ENCODE results near the gene NOC3L. TPM values are rescaled to one million over a fixed set of nuclear protein-coding genes. Genes with fewer than 3 reads are reported as not detected.

The NOC3L gene
- total and polyA plus RNA-seq, 10 of the 15 experiments (the other 5 are each of a cell fraction or from before 2014, with no cell fraction given), result 27.8 to 51.4 (median 40.5) TPM

GRCh38 chr10:94288361-94289101, 74.2 kb downstream of the NOC3L start:
- POLR2A ChIA-PET, result no interaction called here
- CTCF ChIA-PET, result interaction anchor here (1.1 to 2.9 kb wide), 2 partner anchors 14 to 155 kb away, joined by 3 to 11 read pairs; no protein-coding TSS in a partner anchor
- Histone ChIP-seq H3K9me3 (replicated peaks; ENCODE audit: control insufficient read depth, insufficient read depth, low read length) (no peaks in the 10 kb centered on the region), H3K9ac (ENCODE audit: control insufficient read depth, insufficient read depth, low read length) (no peak overlapping the region), H3K4me1 (ENCODE audit: control insufficient read depth, insufficient read depth, low read length) (no peaks in the 10 kb centered on the region), H3K27me3 (replicated peaks in 1 of 2; ENCODE audit: control insufficient read depth in 2 of 2, insufficient read depth in 2 of 2, low read length in 1 of 2) (no peaks in the 10 kb centered on the region), H3K27ac (ENCODE audit: control insufficient read depth, insufficient read depth) (no peak overlapping the region), H3K36me3 (ENCODE audit: control insufficient read depth in 2 of 2, insufficient read depth in 2 of 2, low read length in 1 of 2) (no peaks in the 10 kb centered on the region), H3K4me2 (ENCODE audit: control insufficient read depth, insufficient read depth) (no peak overlapping the region), H3K4me3 (no peak overlapping the region), H2AFZ (ENCODE audit: control insufficient read depth, low read depth, low read length) (no peak overlapping the region), H3K79me2 (ENCODE audit: control insufficient read depth, insufficient read depth, low read length) (no peaks in the 10 kb centered on the region), H4K20me1 (ENCODE audit: control insufficient read depth, insufficient read depth) (no peaks in the 10 kb centered on the region)
- TF ChIP-seq SMARCA5 (IDR thresholded peaks at IDR 0.05), result no peak
- TF ChIP-seq TCF12 (IDR thresholded peaks at IDR 0.05; ENCODE audit: low read depth, low read length), result no peak
- TF ChIP-seq NR2C2 (IDR thresholded peaks at IDR 0.05; ENCODE audit: borderline replicate concordance, control insufficient read depth, insufficient read length, low read depth), result no peak
- no peak for TF ChIP-seq SPI1 (IDR thresholded peaks at IDR 0.05; ENCODE audit: borderline replicate concordance, insufficient read depth, low read depth, low read length)
- no peak for TF ChIP-seq NFYB (IDR thresholded peaks at IDR 0.05; ENCODE audit: insufficient read depth, low read depth, low read length)
- no peak for TF ChIP-seq BHLHE40 (IDR thresholded peaks at IDR 0.05; ENCODE audit: borderline replicate concordance in 1 of 2, low read depth in 2 of 2, low read length in 1 of 2)
- TF ChIP-seq ZSCAN29 (IDR thresholded peaks at IDR 0.05), result no peak
- TF ChIP-seq SIX5 (IDR thresholded peaks at IDR 0.05; ENCODE audit: low read depth, low read length, severe bottlenecking), result no peak
- no peak for TF ChIP-seq USF2 (IDR thresholded peaks at IDR 0.05; ENCODE audit: borderline replicate concordance, low read depth, low read length)
- no peak for TF ChIP-seq CBFB (IDR thresholded peaks at IDR 0.05; ENCODE audit: low read depth)
- no peak for TF ChIP-seq HDAC2 (IDR thresholded peaks at IDR 0.05)
- no peak for TF ChIP-seq SMC3 (IDR thresholded peaks at IDR 0.05; ENCODE audit: borderline replicate concordance, low read length)
- no peak for TF ChIP-seq STAT3 (IDR thresholded peaks at IDR 0.05; ENCODE audit: low read depth, low read length)
- TF ChIP-seq ZNF592 (IDR thresholded peaks at IDR 0.05), result no peak
- no peak for TF ChIP-seq LARP7 (IDR thresholded peaks at IDR 0.05)
- no peak for TF ChIP-seq RFX5 (IDR thresholded peaks at IDR 0.05; ENCODE audit: low read depth, low read length)
- no peak for TF ChIP-seq POLR2A (IDR thresholded peaks at IDR 0.05; ENCODE audit: low read depth, low read length)
- 0% methylated on average over 2 of the region's 2 CpGs for WGBS (ENCODE audit: insufficient coverage, insufficient replicate concordance, low lambda C conversion rate, missing lambda C conversion rate)
- intact Hi-C loops (cut with micrococcal nuclease; ENCODE audit: unreplicated experiment), result no loop called here
- in situ Hi-C loops (cut with MboI), result no loop called here
- RAD21 ChIA-PET (ENCODE audit: unreplicated experiment), result no interaction called here
- SMC1A ChIA-PET (ENCODE audit: uncharacterized antibody, unreplicated experiment), result interaction anchor here (1.9 kb wide), 1 partner anchor 156 kb away, joined by 5 read pairs; no protein-coding TSS in a partner anchor
- BruUV-seq (replicated peaks), result no TSS peak
- ATAC-seq (no peak), FAIRE-seq (no peak), DNase-seq (ENCODE audit: low read depth, low spot score) (no peak)

Data from GM12878 (cell line).